Activated naive CD4-positive, alpha-beta T cell treated with anti-CD3 and anti-CD28 coated beads for 36 hours (primary cell): Measurements from ENCODE around the gene C5orf63. TPM values are rescaled to one million over a fixed set of nuclear protein-coding genes. Genes with fewer than 3 reads are reported as not detected.

ENCODE experiments used
- CTCF ChIA-PET: fragments of 350-600 bp; sonication (Branson Sonifier 250); formaldehyde crosslinking; loops from one replicate; lab custom pipeline; 2021; ENCODE audit warnings: antibody characterized with exemption; lab: Charles Lee
- DNase-seq: peaks from one replicate; pipeline ENCODE4 v3.0.0-alpha.2; 2020
- H3K27ac Mint-ChIP-seq: one replicate; pipeline ENCODE4 v1.8.0; 2021; ENCODE audit warnings: mild to moderate bottlenecking, mixed read lengths
- H3K27me3 Mint-ChIP-seq: one replicate; pipeline ENCODE4 v1.8.0; 2021; ENCODE audit warnings: low read depth, mixed read lengths
- H3K36me3 Mint-ChIP-seq: one replicate; pipeline ENCODE4 v1.8.0; 2021; ENCODE audit warnings: low read depth, mixed read lengths
- H3K4me1 Mint-ChIP-seq: one replicate; pipeline ENCODE4 v1.8.0; 2021; ENCODE audit warnings: low read depth, mixed read lengths
- H3K4me3 Mint-ChIP-seq: one replicate; pipeline ENCODE4 v1.8.0; 2021; ENCODE audit warnings: mild to moderate bottlenecking, moderate library complexity, mixed read lengths
- H3K9me3 Mint-ChIP-seq: one replicate; pipeline ENCODE4 v1.8.0; 2021; ENCODE audit warnings: mixed read lengths
- intact Hi-C: fragments of 100-400 bp; cut with micrococcal nuclease; formaldehyde crosslinking; loops from one replicate; pipeline ENCODE4 v1.15.1; 2023
- total RNA-seq, 2 experiments: library from RNA; stranded (reverse); gene quantifications; one replicate each; pipeline ENCODE4 v1.2.3, GENCODE V29; 2021

Gene C5orf63
- total RNA-seq, 2 experiments from 2014 or later = 9.4 to 11.6 TPM

GRCh38 chr5:127089191-127089590 lies 15.9 kb upstream of the C5orf63 start:
- no peak for DNase-seq
- intact Hi-C loops = no loop called here
- Mint-ChIP-seq H3K9me3 (no peaks in the 10 kb centered on the region), H3K36me3 (no peaks in the 10 kb centered on the region), H3K27me3 (no peaks in the 10 kb centered on the region), H3K27ac (no peak overlapping the region), H3K4me1 (peaks cover 6% of the 10 kb centered on the region), H3K4me3 (no peak overlapping the region)
- CTCF ChIA-PET = no interaction called here

GRCh38 chr5:127088251-127088650 lies 14.9 kb upstream of the C5orf63 start:
- H3K9me3 Mint-ChIP-seq = no peaks in the 10 kb centered on the region
- CTCF ChIA-PET = no interaction called here
- intact Hi-C loops = no loop called here
- H3K36me3 Mint-ChIP-seq = no peaks in the 10 kb centered on the region
- no peak for DNase-seq
- H3K4me3 Mint-ChIP-seq = no peak overlapping the region
- H3K4me1 Mint-ChIP-seq = peaks cover 6% of the 10 kb centered on the region
- H3K27me3 Mint-ChIP-seq = no peaks in the 10 kb centered on the region
- H3K27ac Mint-ChIP-seq = no peak overlapping the region

- intact Hi-C loops = no loop called here
- Mint-ChIP-seq H3K9me3 (no peaks in the 10 kb centered on the region), H3K4me3 (no peak overlapping the region), H3K36me3 (no peaks in the 10 kb centered on the region), H3K27me3 (no peaks in the 10 kb centered on the region), H3K27ac (no peak overlapping the region), H3K4me1 (peaks cover 6% of the 10 kb centered on the region)
- CTCF ChIA-PET = interaction anchor here (0.8 kb wide), 1 partner anchor 11 kb away, joined by 3 read pairs; no protein-coding TSS in a partner anchor
- no peak for DNase-seq
These were observed 13.3 kb upstream of the C5orf63 start for GRCh38 chr5:127086589-127086988.

GRCh38 chr5:127085796-127086195 lies 12.5 kb upstream of the C5orf63 start:
- CTCF ChIA-PET = no interaction called here
- H3K4me3 Mint-ChIP-seq = no peak overlapping the region
- H3K36me3 Mint-ChIP-seq = no peaks in the 10 kb centered on the region
- intact Hi-C loops = no loop called here
- H3K27me3 Mint-ChIP-seq = no peaks in the 10 kb centered on the region
- no peak overlapping the region for H3K27ac Mint-ChIP-seq
- peaks cover 6% of the 10 kb centered on the region for H3K4me1 Mint-ChIP-seq
- H3K9me3 Mint-ChIP-seq = no peaks in the 10 kb centered on the region
- no peak for DNase-seq

- DNase-seq = no peak
- CTCF ChIA-PET = no interaction called here
- intact Hi-C loops = no loop called here
- no peak overlapping the region for H3K4me3 Mint-ChIP-seq
- no peak overlapping the region for H3K27ac Mint-ChIP-seq
- no peaks in the 10 kb centered on the region for H3K36me3 Mint-ChIP-seq
- no peaks in the 10 kb centered on the region for H3K27me3 Mint-ChIP-seq
- H3K9me3 Mint-ChIP-seq = no peaks in the 10 kb centered on the region
- H3K4me1 Mint-ChIP-seq = peaks cover 6% of the 10 kb centered on the region
These were observed 12.1 kb upstream of the C5orf63 start for GRCh38 chr5:127085371-127085770.

GRCh38 chr5:127084656-127085055 lies 11.4 kb upstream of the C5orf63 start:
- no peak overlapping the region for H3K27ac Mint-ChIP-seq
- H3K4me3 Mint-ChIP-seq = no peak overlapping the region
- peaks cover 6% of the 10 kb centered on the region for H3K4me1 Mint-ChIP-seq
- intact Hi-C loops = no loop called here
- DNase-seq = no peak
- no peaks in the 10 kb centered on the region for H3K36me3 Mint-ChIP-seq
- CTCF ChIA-PET = no interaction called here
- H3K9me3 Mint-ChIP-seq = no peaks in the 10 kb centered on the region
- no peaks in the 10 kb centered on the region for H3K27me3 Mint-ChIP-seq

GRCh38 chr5:127083711-127084110 lies 10.4 kb upstream of the C5orf63 start:
- CTCF ChIA-PET = no interaction called here
- intact Hi-C loops = no loop called here
- DNase-seq = no peak
- H3K4me1 Mint-ChIP-seq = no peaks in the 10 kb centered on the region
- H3K36me3 Mint-ChIP-seq = no peaks in the 10 kb centered on the region
- H3K9me3 Mint-ChIP-seq = no peaks in the 10 kb centered on the region
- H3K27me3 Mint-ChIP-seq = no peaks in the 10 kb centered on the region
- H3K27ac Mint-ChIP-seq = no peak overlapping the region
- H3K4me3 Mint-ChIP-seq = no peak overlapping the region

- Mint-ChIP-seq H3K4me1 (no peaks in the 10 kb centered on the region), H3K36me3 (no peaks in the 10 kb centered on the region), H3K27ac (no peak overlapping the region), H3K4me3 (no peak overlapping the region), H3K9me3 (no peaks in the 10 kb centered on the region), H3K27me3 (no peaks in the 10 kb centered on the region)
- CTCF ChIA-PET = interaction anchor here (0.6 kb wide), 1 partner anchor 533 kb away, joined by 4 read pairs; no protein-coding TSS in a partner anchor
- intact Hi-C loops = no loop called here
- no peak for DNase-seq
These were observed 6.7 kb upstream of the C5orf63 start for GRCh38 chr5:127079994-127080491.

- Mint-ChIP-seq H3K27me3 (no peaks in the 10 kb centered on the region), H3K4me1 (peaks cover 9% of the 10 kb centered on the region), H3K36me3 (no peaks in the 10 kb centered on the region), H3K4me3 (no peak overlapping the region), H3K27ac (no peak overlapping the region), H3K9me3 (no peaks in the 10 kb centered on the region)
- DNase-seq = no peak
- CTCF ChIA-PET = interaction anchor here (0.6 to 0.8 kb wide), 2 partner anchors 93 to 414 kb away, joined by 3 read pairs; no protein-coding TSS in a partner anchor
- intact Hi-C loops = no loop called here
These were observed 4.1 kb upstream of the C5orf63 start for GRCh38 chr5:127077366-127077765.

- CTCF ChIA-PET = interaction anchor here (0.6 kb wide), 1 partner anchor 92 kb away, joined by 3 read pairs; no protein-coding TSS in a partner anchor
- Mint-ChIP-seq H3K27ac (no peak overlapping the region), H3K27me3 (no peaks in the 10 kb centered on the region), H3K9me3 (no peaks in the 10 kb centered on the region), H3K4me1 (peaks cover 14% of the 10 kb centered on the region), H3K36me3 (no peaks in the 10 kb centered on the region), H3K4me3 (no peak overlapping the region)
- no peak for DNase-seq
- intact Hi-C loops = no loop called here
These were observed 3.2 kb upstream of the C5orf63 start for GRCh38 chr5:127076315-127077129.

- Mint-ChIP-seq H3K9me3 (no peaks in the 10 kb centered on the region), H3K4me3 (no peak overlapping the region), H3K27ac (no peak overlapping the region), H3K36me3 (peaks cover 7% of the 10 kb centered on the region), H3K27me3 (no peaks in the 10 kb centered on the region), H3K4me1 (peaks cover 14% of the 10 kb centered on the region)
- DNase-seq = no peak
- intact Hi-C loops = loop anchor here (5.0 kb wide), 1 partner anchor 153 kb away; no protein-coding TSS in a partner anchor
- CTCF ChIA-PET = interaction anchor here (1.3 kb wide), 1 partner anchor 44 kb away, joined by 3 read pairs; the partner anchor contains the start of gene MARCHF3
These were observed 1.2 kb upstream of the C5orf63 start for GRCh38 chr5:127074466-127074865.

- Mint-ChIP-seq H3K27ac (no peak overlapping the region), H3K27me3 (no peaks in the 10 kb centered on the region), H3K4me3 (no peak overlapping the region), H3K9me3 (no peaks in the 10 kb centered on the region), H3K4me1 (peaks cover 21% of the 10 kb centered on the region), H3K36me3 (peaks cover 19% of the 10 kb centered on the region)
- intact Hi-C loops = loop anchor here (5.0 kb wide), 1 partner anchor 157 kb away; no protein-coding TSS in a partner anchor
- DNase-seq = no peak
- CTCF ChIA-PET = no interaction called here
These were observed 3.1 kb downstream of the C5orf63 start for GRCh38 chr5:127070243-127070642.
